Thoracic aorta (tissue), 2 donors: ENCODE measurements around the gene GPR83. TPM values are rescaled to one million over a fixed set of nuclear protein-coding genes. Genes with fewer than 3 reads are reported as not detected.

Experiments
- ATAC-seq: fragments of 150-250 bp; one replicate; pipeline ENCODE4 v1.8.0; 2017; ENCODE audit warnings: low read depth; ENCODE audit not compliant: insufficient number of reproducible peaks, low FRiP score
- DNase-seq: peaks from one replicate; pipeline ENCODE4 v3.0.0-alpha.2; 2020; ENCODE audit warnings: low spot score
- H3K27ac ChIP-seq, 2 donors: fragments of 200-600 bp; sonication (generic); 1 replicate in 1 of 2; 2 replicates in 1 of 2; pipeline ENCODE4 v1.5.1; 2016; ENCODE audit warnings: mild to moderate bottlenecking in 2 of 2, moderate library complexity in 2 of 2
- H3K27me3 ChIP-seq: fragments of 200-600 bp; sonication (generic); replicated peaks from 2 replicates; pipeline ENCODE4 v1.6.0; 2016; ENCODE audit warnings: mild to moderate bottlenecking; ENCODE audit not compliant: insufficient read depth
- H3K36me3 ChIP-seq: fragments of 200-600 bp; sonication (generic); one replicate; pipeline ENCODE4 v1.5.1; 2016
- H3K4me1 ChIP-seq, 2 donors: fragments of 200-600 bp; sonication (generic); 1 replicate in 1 of 2; 2 replicates in 1 of 2; pipeline versions ENCODE4 v1.5.1 to v1.6.0; 2016; ENCODE audit warnings: low read depth in 2 of 2, mild to moderate bottlenecking in 1 of 2; ENCODE audit not compliant: control insufficient read depth in 1 of 2
- H3K4me3 ChIP-seq: fragments of 200-600 bp; sonication (generic); 2 replicates; pipeline ENCODE4 v1.5.1; 2016; ENCODE audit warnings: mild to moderate bottlenecking
- H3K9me3 ChIP-seq: fragments of 200-600 bp; sonication (generic); 2 replicates; pipeline ENCODE4 v1.5.1; 2016
- total RNA-seq, 2 donors: library from RNA; depleted of rRNA; stranded (reverse); fragments of >200 nt; gene quantifications; one replicate each; pipeline versions ENCODE4 v1.1.0 to v1.2.3, GENCODE V29; 2016
- TF ChIP-seq, protein P1 (sequence below): fragments of 200-600 bp; sonication (generic); IDR thresholded peaks from one replicate; pipeline ENCODE4 v1.5.1; 2019; ENCODE audit warnings: antibody characterized with exemption

Gene GPR83
- total RNA-seq = under 1 TPM in 1 of 2 donors, not detected in 1; 0.27 TPM

DNA sequence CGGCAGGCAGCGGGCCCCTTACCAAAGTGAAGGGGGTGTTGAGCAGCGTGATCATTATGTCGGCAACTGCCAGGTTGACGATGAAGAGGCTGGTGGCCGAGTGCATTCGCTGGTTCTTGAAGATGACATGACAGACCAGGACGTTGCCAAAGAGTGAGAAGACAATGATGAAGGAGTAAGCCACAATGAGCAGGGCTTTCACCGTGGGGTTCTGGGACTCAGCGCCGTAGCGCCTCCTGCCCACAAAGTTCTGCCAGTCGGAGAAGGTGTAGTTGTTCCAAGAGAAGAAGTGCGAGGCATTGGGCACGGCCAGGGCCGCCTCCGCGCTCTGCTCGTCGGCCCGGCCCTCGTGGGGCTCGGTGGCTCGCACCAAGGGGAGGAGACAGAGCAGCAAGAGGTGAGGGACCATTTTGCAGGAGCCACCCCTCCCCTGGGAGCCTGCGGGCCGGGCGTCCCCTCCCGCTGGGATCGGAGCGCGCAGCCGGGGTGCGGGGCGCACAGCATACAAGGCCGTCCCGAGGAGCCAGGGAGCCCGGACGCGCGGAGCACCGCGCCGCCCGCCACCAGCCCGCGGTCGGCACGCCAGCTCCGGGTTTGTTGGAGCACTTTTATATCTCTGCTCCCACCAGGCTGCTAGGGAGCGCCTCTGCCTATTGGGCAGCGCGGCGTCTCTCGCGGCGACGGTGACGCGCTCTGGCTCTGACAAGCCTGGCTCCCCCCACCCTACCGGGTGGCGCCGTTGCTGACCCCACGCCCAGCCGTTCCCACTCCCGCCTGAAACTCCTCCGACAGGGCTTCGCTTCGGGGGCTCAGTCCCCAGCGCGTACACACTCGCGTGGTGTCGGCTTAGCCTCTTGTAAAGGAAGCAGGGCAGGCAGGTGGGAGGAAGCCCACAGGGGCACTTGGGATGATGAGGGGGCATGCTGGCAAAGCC lies at the start of gene GPR83:
Gene GPR83, minus strand, starts transcription at position 581 of the 934 bp plus-strand sequence. Its CDS starts 172 bp downstream, at position 409.
- no peaks in the 10 kb centered on the region for H3K9me3 ChIP-seq
- no peak for ATAC-seq
- H3K36me3 ChIP-seq = no peaks in the 10 kb centered on the region

DNA sequence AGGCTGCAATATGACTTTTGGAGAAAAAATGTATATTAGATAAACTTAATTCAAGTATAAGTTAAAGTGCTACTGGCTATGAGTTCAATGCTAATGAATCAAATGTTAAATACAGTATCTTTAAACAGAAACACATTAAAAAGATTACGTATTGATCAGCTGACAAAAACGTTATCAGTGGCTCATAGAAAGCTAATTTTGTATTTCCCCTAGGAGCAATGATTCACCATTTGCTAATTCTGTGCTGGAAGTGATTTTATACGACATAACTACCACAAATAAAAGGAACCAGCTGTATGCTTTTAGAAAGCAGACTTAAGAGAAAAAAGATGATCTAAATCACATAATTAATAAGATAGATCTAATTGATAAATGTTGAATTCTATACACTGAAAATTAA lies 48.8 kb upstream of the GPR83 start:
- Histone ChIP-seq H3K4me3 (no peak overlapping the region), H3K27me3 (no peaks in the 10 kb centered on the region), H3K4me1 (no peaks in the 10 kb centered on the region), H3K36me3 (peaks cover 15% of the 10 kb centered on the region), H3K9me3 (no peaks in the 10 kb centered on the region), H3K27ac (no peak overlapping the region)
- DNase-seq (no peak), ATAC-seq (no peak)
- TF ChIP-seq, protein P1, sequence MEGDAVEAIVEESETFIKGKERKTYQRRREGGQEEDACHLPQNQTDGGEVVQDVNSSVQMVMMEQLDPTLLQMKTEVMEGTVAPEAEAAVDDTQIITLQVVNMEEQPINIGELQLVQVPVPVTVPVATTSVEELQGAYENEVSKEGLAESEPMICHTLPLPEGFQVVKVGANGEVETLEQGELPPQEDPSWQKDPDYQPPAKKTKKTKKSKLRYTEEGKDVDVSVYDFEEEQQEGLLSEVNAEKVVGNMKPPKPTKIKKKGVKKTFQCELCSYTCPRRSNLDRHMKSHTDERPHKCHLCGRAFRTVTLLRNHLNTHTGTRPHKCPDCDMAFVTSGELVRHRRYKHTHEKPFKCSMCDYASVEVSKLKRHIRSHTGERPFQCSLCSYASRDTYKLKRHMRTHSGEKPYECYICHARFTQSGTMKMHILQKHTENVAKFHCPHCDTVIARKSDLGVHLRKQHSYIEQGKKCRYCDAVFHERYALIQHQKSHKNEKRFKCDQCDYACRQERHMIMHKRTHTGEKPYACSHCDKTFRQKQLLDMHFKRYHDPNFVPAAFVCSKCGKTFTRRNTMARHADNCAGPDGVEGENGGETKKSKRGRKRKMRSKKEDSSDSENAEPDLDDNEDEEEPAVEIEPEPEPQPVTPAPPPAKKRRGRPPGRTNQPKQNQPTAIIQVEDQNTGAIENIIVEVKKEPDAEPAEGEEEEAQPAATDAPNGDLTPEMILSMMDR = no peak

More for the DNA sequence above, at the start of gene GPR83:
- Histone ChIP-seq H3K4me3 (peak within 1 kb of the TSS; percentile 57), H3K4me1 (peaks cover 0 to 11% of the 10 kb centered on the region in 2 donors), H3K27me3 (no peaks in the 10 kb centered on the region), H3K27ac (no peak within 1 kb of the TSS)
- no peak for DNase-seq
- TF ChIP-seq, protein P1 = no peak

DNA sequence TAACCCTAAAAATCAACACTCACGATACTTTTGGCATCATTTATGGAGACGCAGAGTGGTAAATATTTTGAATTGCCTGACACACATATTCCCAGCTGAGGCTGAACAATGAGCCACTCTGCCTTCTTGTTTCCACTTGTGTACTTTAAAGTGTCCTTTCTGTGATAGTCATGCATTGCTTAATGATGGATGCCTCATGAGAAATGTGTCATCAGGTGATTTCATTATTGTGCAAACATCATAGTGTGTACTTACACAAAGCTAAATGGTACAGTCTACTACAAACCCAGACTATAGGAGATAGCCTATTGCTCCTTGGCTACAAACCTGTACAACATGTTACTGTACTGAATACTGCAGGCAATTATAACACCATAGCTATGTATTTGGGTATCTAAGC lies 48.2 kb upstream of the GPR83 start:
- TF ChIP-seq, protein P1 = no peak
- H3K36me3 ChIP-seq = peaks cover 17% of the 10 kb centered on the region
- no peak overlapping the region for H3K27ac ChIP-seq
- no peak for DNase-seq
- ATAC-seq = no peak
- no peaks in the 10 kb centered on the region for H3K27me3 ChIP-seq
- no peaks in the 10 kb centered on the region for H3K4me1 ChIP-seq
- no peaks in the 10 kb centered on the region for H3K9me3 ChIP-seq
- H3K4me3 ChIP-seq = no peak overlapping the region

DNA sequence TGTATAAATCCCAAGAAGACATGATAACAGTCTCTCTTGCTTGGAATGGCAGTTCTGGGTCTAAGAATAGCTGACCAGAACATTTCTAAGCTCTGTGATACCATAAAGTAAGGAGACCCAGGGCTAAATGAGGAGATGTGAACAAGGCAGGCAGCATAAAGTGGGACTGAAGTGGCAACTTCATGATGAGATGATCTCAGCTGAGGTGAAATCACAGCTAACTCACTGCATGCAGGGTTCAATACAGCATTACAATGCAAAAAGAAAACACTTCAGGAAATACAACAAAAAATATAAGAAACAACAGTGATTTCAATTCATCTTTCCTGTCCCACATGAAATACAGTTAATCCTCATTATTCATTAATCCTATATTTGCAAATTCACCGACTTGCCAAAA lies 47.8 kb upstream of the GPR83 start:
- ATAC-seq (no peak), DNase-seq (no peak)
- H3K4me1 ChIP-seq = no peaks in the 10 kb centered on the region
- TF ChIP-seq, protein P1 = no peak
- H3K27ac ChIP-seq = no peak overlapping the region
- H3K36me3 ChIP-seq = peaks cover 17% of the 10 kb centered on the region
- H3K27me3 ChIP-seq = no peaks in the 10 kb centered on the region
- no peak overlapping the region for H3K4me3 ChIP-seq
- H3K9me3 ChIP-seq = no peaks in the 10 kb centered on the region

DNA sequence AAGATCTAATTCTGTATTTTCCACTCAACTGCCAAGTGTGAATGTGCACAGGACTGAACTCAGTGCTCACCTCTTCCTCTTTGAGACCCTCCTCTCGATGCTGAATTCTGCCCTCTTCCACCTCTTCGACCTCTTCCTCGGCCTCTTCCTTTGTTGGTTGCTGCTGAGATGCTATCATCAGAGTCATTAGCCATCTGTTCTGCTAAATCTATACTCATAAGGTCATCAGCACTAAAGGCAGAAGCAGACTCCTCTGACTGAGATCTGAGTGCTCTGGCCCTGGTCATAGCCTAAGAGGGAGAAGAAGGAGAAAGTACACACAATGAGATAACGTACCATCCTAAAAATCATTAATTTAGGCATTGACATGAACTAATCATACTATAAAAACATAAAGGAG lies 45.9 kb upstream of the GPR83 start:
- no peak for ATAC-seq

More for the DNA sequence above, 45.9 kb upstream of the GPR83 start:
- TF ChIP-seq, protein P1 = no peak
- Histone ChIP-seq H3K27ac (no peak overlapping the region), H3K36me3 (peaks cover 17% of the 10 kb centered on the region), H3K4me1 (no peaks in the 10 kb centered on the region), H3K4me3 (no peak overlapping the region), H3K9me3 (no peaks in the 10 kb centered on the region), H3K27me3 (no peaks in the 10 kb centered on the region)
- no peak for DNase-seq
